Measurements from ENCODE around the gene SDF2L1.

DNA sequence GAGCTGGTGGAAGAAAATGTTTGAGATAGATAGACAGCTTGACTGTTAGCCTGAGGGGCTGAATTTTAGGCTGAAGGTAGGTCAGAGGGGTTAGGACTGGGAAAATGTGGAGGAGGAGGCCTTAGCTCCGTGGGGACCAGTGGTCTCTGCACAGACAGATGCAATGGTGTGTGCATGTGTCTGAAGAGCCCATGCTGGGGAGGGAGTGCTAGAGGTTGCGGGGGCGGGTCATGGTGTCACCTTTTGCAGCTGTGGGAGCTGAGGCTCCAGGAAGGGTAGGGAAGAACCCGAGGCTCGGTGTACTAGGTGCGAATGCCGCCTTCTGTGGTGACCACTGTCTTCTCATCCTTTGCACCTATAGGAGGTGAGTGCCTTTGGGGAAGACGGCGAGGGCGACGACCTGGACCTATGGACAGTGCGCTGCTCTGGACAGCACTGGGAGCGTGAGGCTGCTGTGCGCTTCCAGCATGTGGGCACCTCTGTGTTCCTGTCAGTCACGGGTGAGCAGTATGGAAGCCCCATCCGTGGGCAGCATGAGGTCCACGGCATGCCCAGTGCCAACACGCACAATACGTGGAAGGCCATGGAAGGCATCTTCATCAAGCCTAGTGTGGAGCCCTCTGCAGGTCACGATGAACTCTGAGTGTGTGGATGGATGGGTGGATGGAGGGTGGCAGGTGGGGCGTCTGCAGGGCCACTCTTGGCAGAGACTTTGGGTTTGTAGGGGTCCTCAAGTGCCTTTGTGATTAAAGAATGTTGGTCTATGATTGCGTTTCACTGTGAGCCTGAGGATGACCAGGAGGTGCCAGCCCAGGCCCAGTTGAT lies 1.6 kb downstream of the SDF2L1 start:
- TF ChIP-seq CTCF (IDR thresholded peaks at IDR 0.05) (no peak), POLR2A (IDR thresholded peaks at IDR 0.05) (no peak)
